GM18502 (cell line): ENCODE data around the gene ADIPOR2.

Experiments
- ATAC-seq: cut with Tn5 transposase; IDR thresholded peaks from one replicate; pipeline ENCODE4 v1.9.1; 2021; ENCODE audit warnings: mild to moderate bottlenecking; ENCODE audit not compliant: unreplicated experiment, poor library complexity

ADIPOR2 gene

DNA sequence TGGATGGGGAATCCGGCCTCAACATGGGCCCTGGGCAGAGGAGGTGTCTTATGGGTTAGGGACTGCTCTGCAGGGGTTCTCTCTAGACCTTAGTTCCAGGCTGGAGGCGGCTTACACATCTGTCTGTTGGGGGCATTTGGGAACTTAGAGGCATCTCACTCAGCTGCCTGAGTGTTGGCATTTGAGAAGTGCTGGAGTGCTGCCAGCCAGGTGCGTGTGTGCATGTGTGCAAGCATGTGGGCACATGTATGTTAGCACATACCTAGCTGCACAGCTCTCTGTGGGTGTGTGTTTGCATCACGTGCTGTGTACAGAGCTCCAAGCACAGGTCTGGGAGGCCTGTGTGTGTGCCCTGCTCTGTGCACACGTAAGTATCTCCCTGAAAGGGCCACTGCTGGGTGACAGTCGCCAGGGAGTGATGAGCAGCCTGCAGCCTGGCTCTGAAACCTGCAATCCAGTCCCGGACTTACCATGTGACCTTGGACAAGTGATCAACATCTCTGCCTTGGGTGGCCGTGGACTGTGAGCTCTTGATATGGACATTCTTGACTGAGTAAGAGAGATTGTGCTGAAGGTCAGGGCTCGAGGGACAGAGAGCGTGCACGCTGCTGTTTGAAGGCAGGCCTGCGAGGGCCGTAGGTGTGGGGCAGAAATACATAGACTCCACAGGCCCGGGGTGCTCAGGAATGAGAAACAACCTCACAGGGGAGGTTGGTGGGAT lies 134.7 kb downstream of the ADIPOR2 start:
- no peak for ATAC-seq

DNA sequence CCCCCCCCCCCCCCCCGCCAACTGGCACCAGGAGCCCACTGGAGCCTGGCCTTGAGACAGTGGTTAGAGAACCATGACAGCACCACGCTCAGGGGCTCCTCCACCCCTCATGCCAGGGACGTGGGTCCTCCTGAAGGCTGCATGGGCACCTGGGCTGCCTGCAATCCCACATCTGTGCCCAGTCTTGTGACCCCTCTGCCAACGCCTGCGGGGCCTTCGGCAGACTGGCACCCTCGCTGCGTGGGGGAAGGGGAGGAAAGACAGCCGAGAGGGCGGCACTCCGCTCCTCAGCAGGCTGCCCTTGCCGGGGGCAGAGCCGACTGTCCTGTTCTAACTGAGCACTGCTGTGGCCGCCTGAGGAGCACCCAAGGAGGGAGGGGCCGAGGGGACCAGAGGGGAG lies 135.5 kb downstream of the ADIPOR2 start:
- no peak for ATAC-seq

DNA sequence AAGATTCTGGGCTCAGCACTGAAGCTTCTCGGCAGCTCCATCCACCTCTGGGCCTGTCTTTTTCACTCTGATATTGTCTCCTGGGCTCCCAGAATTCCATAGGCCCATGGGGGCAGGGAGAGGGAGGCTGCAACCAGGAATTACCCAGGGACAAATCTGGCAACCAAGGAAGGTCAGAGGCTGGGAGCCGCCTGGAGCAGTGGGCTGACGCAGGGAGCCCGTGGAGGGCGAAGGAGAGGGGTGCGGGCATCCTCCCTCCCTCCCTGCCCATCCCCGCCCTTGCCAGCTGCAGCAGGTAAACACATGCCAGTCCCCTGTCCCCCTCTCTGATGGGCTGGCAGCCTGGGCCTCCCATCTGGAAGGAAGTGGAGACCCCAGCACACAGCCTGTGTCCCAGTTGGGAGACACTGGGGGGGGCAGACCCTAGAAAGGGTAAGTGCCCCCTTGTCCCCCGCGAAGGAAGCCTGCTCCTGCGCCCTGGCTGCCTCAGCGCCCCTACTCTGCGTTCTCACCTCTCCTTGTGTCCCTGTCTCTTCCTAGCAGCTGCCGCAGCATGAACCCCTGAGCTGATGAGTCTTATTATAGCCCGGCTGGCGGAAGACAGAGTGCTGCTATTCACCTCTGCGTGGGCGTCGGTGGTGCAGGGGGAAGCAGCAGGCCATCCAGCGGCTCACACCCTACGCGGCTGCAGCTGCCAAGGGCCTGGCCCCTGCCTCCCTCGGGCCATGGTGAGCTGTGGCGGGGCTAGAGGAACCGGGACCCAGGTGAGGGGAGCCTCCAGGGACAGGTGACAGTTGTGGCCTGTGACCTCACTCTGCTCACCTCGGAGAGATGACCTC lies 136.2 kb downstream of the ADIPOR2 start:
- no peak for ATAC-seq

DNA sequence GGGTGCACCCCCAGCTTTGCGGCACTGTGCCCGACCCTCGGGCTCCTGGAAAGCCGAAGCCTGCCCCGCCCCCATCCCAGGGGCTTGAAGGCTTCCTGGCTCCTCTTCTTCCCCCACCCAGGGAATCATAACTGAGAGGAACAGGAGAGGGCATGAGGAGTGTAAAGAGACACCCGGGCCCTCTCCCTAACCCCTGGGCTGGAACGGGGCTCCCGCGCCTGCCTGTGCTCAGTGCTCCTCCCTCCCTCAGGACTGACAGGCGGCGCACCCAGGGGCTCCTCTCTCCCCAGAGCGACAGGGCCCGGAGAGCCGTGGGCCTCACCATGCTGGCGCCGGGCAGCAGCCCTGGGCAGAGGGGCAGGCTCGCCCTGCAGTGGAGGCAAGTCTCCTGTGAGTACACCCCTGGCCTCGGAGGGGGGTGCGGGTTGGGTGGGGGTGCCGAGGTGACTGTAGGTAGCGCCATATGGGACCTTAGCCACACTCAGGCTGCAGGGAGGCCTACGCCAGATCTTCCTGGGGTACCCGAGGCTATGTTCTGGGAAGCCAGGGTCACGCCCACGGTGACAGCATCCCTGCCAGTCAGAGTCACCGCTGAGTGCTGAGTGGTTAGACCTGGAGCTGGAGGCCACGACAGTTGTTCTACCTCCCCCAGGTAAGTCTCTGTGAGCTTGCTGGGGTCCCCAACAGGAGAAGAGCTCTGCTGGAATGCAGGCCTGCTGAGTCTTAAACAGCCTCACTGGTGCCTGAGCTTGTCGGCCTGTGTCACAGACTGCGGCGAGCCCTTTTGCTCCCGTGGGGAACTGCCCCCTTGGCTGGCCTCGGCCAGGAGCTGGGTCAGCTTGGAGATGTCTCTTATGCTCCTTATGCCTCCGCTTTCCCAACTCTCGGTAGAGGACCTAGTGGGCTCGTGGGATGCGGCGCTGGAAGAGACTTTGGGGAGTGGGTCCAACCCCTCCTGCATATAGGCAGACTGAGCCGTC lies 137.2 kb downstream of the ADIPOR2 start:
- no peak for ATAC-seq

DNA sequence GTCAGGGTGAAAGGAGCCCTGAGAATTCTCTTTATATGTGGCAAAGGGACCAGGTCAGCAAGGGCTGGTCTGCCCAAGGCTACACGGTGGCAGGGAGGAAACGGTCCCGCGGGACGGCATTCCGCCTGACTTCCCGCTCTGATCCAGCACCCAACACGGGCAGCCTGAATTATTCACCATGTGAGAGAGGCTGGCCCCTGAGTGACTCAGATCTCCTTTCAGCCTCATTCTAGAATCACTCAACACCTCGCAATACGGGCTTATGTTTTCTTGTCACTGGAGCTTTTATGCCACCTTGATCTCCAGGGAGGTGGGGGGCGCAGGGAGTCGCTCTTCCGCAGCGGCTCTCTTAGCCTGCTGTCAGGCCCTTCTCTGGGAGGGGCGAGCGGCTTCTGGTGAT lies 138.0 kb downstream of the ADIPOR2 start:
- ATAC-seq, result no peak

DNA sequence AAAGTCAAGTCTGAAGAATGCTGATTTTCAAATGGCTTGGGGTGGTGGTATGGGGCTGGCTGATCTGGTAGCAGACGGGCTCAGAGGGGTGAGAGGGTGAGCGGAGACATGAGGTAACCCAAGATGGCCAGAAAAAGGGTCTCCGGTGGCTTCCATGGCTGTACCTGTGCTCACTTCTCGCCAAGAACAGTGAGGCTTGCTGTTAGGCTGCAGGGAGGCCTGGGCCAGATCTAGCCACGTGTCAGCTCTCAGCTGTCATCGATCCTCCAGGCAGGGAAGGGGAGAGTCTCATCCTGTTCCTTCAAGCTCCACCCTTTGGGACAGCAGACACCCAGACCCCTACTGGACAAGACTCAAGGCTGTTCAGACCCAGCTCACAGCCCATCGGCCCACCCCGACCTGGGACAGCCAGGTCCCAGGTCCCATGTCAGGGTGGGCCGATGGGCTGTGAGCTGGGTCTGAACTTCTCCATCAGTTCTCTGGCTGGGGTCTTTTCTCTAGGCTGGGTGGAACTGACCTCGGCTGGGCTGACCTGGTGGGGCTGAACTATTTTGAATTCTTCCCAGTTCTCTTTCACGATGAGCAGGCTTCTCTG lies 138.5 kb downstream of the ADIPOR2 start:
- ATAC-seq, result no peak

DNA sequence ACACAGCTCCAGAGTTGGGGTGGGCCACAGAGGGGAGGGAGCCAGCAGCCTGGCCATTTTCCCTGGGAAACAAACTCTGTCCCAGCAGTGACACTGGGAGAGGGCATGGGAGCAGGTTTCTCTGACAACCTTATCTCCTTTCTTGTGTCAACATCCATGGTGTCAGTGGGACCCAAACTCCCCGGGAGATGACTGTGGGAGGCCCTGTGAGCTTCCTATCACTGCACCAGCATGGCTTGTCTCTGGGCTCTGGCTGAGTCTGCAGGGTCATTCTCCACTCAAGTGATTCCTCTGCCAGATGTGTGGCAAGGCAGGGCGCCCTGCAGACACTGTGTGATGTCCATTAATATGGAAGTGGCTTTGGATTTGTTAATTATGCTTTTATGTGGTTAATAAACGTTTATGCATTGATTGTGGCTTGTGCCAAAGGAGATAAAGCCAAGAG lies 139.6 kb downstream of the ADIPOR2 start:
- ATAC-seq, result no peak

DNA sequence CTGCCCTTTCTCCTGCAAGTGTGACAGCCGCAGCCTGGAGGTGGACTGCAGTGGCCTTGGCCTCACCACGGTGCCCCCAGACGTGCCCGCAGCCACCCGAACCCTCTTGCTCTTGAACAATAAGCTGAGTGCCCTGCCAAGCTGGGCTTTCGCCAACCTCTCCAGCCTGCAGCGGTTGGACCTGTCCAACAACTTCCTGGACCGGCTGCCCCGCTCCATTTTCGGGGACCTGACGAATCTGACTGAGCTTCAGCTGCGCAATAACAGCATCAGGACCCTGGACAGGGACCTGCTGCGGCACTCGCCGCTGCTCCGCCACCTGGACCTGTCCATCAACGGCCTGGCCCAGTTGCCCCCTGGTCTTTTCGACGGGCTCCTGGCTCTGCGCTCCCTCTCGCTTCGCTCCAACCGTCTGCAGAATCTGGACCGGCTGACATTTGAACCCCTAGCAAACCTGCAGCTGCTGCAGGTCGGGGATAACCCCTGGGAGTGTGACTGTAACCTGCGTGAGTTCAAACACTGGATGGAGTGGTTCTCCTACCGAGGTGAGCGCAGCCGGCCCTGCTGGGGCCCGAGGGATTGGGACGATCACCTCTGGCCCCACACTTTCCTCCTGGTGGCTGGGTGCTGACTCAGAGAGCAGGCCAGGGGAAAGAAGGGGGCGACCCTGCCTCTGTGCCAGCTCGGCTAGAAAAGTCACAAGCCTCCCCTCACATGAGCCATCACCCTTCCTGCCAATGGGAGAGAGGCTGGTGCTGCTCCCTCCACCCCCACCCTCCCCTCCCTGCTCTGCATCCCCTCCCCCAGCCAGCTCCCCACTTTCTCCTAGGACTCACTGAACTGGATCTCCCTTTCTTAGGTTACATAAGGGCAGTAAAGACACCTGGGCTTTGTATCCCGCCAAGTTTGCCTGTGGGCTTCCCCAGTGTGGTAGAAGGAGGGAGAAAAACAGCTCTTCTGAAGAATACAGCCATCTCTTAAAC lies 140.4 kb downstream of the ADIPOR2 start:
- ATAC-seq, result no peak

DNA sequence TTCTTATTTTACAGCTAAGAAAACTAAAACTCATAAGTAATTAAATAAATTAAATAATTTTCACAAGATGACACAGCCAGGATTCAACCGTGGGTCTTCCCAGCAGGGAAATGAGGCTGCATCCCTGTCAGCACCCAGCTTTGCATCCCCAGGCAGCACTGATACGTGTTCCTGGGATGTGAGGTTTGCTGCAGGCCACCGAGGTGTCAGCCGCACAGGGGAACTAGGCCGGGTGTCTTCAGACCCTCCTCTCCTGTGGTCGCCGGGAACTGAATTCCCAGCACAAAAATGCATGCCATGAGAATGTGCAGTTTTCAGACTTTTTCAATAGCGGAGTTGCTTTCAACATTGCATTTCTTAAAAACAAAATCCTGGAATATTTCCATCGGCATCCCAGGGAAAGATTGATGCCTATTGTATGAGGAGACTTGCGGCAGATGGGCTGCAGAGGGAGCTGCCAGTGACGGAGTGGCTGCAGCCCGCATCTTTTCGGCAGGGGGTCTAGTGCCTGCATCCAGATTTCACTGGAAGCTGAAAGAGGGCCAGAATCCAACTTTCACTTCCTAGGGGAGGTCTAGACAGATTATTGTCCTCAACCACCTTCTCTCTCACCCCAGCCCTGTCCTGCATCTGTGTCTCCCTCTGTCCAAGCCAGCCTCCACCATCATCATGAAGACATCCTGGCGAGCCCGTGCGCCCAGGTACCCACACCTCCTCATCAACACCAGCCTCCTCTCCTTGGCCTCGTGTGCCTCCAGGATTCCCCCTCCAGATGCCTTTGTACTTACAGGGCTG lies 142.1 kb downstream of the ADIPOR2 start:
- ATAC-seq, result no peak

DNA sequence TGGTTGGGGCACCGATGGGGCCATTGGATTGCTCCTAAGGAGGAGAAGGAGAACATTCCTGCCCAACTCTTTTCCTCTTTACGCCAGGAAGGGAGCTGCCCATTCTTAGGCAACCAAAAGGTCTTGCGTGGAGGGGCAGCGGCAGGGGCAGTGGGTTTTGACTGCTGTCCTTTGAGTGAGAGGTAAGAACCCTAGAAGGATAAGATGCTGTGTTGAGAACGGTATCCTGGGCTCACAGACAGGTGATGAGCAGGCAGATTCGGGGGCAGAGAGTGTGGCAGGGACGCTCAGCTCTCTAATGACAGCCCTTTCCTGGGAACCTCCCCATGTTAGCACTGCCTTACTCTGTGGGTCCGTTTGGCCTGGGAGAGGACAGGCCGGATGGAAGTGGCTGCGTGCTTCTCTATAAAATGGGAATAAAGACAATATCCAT lies 142.7 kb downstream of the ADIPOR2 start:
- no peak for ATAC-seq

DNA sequence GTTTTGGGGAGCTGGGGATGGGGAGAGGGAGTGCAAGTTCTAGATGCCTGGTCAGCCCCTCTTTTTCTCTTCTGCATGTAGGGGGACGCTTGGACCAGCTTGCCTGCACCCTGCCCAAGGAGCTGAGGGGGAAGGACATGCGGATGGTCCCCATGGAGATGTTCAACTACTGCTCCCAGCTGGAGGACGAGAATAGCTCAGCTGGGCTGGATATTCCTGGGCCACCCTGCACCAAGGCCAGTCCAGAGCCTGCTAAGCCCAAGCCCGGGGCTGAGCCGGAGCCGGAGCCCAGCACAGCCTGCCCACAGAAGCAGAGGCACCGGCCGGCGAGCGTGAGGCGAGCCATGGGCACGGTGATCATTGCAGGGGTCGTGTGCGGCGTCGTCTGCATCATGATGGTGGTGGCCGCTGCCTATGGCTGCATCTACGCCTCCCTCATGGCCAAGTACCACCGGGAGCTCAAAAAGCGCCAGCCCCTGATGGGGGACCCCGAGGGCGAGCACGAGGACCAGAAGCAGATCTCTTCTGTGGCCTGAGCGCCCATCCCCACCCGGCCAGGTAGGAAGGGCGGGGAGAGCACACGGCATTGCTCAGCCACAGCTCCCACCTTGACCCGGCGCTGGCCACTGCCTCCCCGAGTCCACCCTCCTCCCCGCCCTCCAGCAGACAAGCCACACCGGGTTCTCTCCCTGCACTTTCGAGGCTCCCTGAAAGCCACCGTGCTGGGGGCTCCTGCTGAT lies 143.5 kb downstream of the ADIPOR2 start:
- ATAC-seq, result no peak

DNA sequence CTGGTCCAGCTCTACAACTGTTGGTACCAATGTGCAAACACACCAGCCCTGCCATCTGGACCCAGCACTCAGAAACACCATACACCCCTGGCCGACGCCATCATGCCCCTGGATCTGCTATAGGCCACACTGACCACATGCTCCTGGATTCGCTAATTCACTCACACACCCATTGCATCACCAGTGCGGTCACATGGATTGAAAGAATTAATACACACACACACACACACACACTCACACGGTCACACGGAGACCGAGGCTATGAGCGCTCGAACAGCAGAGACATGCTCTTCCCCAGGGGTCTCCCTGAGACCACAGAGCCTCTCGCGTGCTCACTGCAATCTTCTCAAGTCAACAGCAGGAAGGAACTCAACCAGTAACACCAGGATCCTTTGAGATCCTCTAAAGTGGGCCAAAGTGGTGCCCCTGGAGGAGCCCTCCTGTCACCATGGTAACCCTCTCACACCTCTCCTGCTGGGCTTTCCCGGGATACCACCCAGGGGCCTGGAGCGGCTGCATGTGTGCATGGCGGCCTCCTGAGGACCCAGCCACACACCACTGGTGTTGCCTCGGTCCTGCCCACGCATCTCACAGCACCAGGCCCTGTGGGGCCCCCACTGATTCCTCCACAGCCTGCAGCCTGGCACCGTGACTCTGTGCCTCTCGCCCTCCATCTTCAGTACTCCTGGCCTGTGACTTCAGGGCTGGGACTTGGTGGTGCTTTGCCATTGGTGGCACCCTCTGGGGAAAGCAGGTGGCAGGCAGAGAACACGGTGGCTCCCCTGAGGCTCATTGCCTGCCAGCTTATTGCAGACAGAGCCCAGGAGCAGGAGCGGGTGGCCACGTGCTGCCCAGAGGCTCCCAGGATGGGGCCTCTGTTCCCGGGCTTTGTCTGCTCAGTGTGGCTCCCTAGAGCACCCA lies 144.6 kb downstream of the ADIPOR2 start:
- no peak for ATAC-seq

DNA sequence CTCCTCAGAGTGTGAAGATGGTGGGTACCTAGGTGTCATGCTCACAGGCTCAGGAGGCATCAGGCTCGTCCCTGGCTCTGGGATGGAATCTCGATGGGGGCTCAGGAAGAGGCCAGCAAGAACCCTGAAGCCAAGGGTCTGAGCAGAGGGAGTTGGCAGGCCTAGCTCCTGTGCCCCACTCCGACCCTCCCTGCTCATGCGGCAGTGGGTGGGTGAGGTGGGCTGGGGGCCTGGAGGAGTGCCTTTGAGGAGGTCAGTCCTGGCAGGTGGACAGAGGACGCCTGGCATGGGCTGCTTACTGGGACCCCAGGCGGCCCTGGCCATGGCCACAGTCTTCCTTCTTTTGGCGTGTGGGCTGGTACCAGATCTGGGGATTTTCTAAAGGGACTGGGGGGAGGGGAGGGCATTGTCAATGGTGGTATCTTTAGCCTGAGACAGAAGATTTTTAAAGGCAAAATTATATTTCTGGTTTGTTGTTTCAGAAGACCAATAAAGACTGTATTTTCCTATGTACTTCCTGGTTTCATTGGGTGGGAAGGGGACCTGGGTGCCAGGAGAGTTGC lies 145.5 kb downstream of the ADIPOR2 start:
- no peak for ATAC-seq

DNA sequence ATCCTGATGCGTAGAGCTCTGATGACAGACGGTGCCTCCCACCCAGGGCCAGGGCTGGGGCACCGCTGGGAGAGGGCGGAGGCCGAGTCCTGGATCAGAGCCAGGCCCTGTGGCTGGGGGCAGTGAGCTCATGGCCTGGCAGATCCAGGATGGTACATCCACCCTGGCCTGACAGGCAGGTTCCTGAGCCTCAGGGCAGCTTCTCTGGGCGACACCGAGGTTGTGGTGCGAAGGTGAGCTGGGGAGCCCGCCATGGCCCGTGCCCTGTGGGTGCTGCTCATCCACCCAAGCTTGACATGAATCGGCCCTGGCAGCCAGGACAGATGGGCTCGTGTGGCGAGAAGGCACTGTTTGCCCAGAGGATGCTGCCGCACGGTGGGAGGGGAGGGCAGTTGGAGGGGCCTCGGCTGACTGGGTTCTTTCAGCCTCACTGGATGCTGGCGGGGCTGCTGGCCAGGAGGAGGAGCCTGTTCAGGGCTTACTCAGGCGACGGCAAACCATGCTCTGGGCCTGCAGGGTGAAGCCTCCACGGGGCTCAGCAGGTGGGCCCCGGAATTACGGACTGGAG lies 146.1 kb downstream of the ADIPOR2 start:
- ATAC-seq, result no peak

DNA sequence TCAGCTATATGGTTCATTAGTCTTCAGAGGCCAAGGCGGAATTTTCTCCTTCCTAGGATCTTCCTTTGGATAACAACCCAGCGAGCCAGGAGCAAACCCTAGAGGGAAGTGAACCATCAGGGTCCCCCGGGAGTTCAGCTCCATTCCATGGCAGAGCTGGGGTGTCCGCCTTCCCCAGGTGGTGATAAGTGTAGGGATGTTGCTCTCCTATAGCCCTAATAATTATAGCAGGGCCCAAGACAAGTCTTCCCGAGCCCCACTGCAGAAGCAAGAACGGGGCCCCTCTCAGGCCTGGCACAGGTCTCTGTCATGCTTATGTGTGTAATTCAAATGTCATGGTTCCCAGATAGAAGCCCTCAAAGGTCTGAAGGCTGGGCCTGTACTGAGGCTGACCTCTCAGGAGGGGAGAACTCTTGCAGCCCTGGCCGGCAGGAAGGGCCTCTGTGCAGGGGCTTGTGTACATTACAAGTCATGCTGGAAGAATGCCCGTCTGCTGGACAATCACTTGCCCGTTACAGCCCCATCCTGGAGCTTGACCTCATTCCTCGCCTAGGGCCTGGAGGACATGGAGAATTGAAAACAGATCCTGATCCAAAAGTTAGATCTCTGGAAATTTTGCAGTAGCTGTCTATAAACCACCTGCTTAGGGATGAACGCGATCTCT lies 146.8 kb downstream of the ADIPOR2 start:
- ATAC-seq, result no peak
